Measurements from ENCODE around the gene BCL7B.
"Not testable (repeated sequence)": the region's sequence is repeated elsewhere in the genome, so short reads cannot be mapped to it uniquely, and the experiment has no call there.

BCL7B gene

GRCh38 chr7:73570977-73571376 lies 13.5 kb upstream of the BCL7B start:
- DNase-seq = no peak

DNA sequence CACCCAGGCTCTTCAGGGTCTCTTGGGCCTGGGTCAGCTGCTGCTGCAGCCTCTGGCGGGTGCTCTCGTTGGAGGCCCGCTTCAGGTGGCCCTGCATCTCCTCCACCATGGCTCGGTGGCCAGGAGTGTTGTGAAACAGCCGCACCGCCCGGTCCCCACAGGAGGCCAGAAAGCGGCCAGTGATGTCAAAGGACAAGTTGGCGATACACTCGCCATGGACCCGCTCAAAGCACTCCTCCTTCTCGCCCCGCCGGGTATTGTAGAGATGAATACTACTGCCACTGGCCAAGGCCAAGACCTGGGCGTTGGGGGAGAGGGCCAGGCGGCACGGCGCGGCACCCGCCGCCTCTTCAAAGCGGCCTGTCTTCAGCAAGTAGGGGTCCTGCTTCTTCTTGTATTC lies 13.0 kb upstream of the BCL7B start:
- DNase-seq = no peak

GRCh38 chr7:73569042-73569608 lies 11.6 kb upstream of the BCL7B start:
- no peak for DNase-seq

DNA sequence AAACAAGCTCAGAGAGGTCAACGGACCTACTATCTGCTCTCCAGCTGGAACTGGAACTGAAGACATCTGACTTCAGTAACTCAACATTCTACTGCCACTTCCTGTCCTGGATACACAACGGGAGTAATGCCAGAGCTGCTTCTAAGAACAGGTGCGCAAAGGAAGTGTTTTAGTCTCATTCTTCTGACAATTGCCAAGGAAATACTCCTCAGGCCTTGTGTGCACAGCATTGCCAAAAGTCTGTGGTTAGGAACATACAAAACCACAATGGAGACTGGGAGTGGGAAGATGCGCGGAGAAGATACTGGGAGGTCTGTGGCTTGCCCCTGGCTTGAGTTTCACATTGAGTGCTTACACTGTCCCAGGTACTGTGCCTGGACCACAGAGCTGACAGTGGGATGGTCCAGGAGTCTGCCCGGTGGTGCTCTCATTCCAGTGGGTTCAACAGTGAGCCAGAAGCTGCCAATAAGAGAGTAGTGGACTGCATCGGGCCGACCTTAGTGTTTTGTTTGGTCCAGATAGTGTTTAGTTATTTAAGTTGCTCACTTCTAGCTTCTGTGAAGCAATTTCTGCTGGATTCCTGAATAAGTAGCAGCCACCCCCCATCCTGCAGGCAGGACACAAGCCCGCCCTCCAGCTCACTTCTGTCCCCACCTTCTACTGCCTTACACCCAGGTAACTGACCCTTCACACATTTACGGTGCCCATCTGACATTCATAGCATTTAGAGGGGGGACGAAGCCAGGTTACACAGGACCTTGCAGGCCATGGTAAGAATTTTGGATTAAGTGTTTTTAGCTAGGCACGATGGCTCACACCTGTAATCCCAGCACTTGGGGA lies 10.6 kb upstream of the BCL7B start:
- DNase-seq = no peak

- DNase-seq = no peak
Observed at GRCh38 chr7:73567140-73567539, 9.7 kb upstream of the BCL7B start.

DNA sequence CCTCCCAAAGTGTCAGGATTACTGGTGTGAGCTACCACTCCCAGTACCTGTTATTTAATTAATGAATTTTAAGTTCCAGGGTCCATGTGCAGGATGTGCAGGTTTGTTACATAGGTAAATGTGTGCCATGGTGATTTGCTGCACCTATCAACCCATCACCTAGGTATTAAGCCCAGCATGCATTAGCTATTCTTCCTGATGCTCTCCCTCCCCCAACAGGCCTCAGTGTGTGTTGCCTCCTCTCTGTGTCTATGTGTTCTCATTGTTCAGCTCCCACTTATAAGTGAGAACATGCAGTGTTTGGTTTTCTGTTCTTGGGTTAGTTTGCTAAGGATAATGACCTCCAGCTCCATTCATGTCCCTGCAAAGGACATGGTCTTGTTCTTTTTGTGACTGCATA lies 8.9 kb upstream of the BCL7B start:
- not testable (repeated sequence) for DNase-seq

DNA sequence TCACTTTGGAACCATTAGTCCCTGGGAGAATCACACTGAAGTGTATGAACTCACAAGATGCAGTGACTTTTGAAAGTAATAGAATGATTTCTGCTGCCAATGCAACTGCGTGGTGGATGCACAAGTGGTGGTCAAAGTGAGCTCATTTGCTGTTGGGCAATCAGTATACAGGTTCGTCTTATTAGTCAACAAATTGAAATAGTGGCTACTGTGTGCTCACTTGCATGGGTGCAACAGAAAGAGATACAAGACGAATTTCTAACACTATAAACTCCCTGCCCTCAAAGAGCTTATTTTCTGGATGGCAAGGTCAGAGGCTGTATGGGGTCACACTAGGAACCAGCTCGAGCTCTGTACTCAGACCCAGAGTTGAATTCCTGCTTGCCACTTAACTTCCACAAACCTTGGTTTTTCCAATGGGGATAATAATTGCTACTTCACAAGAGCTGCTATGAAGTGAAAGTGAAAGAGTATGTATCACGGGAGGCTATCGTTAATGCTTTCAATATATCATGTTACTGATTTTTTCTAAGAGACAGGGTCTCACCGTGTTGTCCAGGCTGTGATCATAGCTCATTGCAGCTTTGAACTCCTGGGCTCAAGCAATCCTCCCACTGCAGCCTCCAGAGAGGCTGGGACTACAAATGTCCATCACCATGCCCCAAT lies 8.3 kb upstream of the BCL7B start:
- DNase-seq = no peak

DNA sequence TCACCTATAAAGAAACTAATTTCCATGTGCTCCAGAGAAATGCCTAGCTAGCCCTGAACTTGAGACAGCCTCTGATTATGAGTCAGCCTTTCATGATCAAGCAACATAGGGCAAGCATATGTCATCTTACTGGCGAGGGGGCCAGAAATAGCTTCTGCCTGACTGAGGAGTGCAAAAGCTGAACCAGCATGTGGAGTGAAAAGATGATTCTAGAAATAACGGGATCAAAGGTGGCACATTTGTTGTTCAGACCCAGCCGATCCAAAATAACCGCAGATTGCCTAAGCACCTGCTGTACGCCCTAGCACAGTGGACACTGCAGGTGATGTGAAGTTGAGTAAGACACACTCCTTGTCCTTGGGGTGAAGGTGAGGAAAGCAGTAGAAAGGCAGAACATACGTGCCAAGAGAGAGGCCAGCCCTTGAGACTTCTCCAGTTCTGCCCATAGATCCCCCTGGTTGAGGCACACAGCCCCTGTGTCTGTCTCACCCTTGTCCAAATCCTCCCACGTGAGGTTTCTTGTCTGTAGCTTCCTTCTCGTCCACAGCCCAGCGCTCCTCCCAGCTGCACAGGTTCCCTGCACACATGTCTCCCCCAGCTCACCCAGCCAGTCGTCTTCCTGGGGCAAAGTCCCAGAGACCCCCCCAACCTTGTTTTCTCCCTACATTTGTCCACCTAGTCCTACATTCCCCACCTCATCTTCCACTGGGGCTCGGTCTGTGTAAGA lies 2.8 kb upstream of the BCL7B start:
- no peak for DNase-seq

- peak; percentile 86 to 93 for DNase-seq
Observed at GRCh38 chr7:73557108-73557396, 438 bp downstream of the BCL7B start.

DNA sequence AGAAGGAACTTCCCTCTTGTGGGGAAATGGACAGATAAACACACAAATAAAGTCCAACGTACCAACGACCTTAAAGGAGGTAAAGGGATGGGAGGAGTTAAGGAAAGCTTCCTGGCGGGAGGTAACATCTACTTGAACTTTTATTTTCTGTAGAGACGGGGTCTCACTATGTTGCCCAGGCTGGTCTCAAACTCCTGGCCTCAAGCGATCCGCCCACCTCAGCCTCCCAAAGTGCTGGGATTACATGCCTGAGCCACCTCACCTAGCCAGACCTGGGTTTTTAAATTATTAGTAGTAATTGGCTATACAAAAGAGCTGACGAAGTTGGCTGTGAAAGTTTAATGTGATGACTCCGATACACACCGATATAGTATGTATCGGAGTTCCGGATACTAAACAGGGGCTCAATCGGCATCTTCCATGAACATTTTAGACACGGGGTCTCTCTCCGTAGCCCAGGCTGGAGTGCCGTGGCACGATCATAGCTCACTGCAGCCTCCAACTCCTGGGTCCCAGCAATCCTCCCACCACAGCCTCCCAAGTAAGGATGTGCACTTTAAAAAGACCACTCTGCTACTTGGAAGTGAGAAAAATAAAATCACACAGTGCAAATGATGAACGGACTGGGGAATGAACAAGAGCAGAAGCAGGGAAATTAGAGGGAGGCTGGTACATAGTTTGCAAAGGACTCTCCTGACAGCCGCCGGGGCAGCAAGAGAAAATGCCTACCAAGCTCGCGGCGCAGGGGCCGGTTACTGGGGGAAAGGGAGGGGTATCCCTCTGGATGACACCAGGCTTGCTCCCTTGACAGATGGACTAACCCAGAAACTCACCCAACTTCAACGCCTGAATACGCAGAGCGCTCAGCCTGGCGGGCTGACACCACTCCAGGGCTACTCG lies 1.0 kb downstream of the BCL7B start:
- no peak for DNase-seq

GRCh38 chr7:73555411-73555982 lies 2.0 kb downstream of the BCL7B start:
- no peak for DNase-seq

GRCh38 chr7:73550093-73550492 lies 7.4 kb downstream of the BCL7B start:
- not testable (repeated sequence) for DNase-seq

DNA sequence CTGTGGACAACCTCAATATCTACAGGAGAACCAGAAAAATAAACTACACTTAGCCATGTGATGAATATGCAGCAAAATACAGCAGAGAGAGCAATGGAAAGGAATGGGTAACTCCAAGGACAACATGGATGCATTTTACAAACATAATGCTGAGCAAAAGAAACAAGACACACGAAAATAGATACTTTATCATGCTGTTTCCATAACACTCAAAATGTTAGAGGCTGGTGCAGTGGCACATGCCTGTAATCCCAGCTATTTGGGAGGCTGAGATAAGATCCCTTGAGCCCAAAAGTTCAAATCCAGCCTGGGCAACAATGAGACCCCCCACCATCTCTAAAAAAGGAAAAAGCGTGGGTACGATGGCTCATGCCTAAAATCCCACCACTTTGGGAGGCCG lies 8.3 kb downstream of the BCL7B start:
- no peak for DNase-seq

DNA sequence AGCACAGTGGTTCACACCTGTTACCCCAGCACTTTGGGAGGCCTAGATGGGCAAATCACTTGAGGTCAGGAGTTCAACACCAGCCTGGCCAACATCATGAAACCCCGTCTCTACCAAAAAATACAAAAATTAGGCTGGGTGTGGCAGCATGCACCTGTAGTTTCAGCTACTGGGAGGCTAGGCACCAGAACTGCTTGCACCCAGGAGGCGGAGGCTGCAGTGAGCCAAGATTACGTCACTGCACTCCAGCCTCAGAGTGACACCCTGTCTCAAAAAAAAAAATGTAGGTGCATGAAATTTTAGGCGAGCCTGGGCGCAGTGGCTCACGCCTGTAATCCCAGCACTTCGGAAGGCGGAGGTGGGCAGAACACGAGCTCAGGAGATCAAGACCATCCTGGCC lies 9.6 kb downstream of the BCL7B start:
- DNase-seq = no peak

GRCh38 chr7:73544678-73545077 lies 12.8 kb downstream of the BCL7B start:
- no peak for DNase-seq

- DNase-seq = no peak
Observed at GRCh38 chr7:73541722-73542121, 15.8 kb downstream of the BCL7B start.

DNA sequence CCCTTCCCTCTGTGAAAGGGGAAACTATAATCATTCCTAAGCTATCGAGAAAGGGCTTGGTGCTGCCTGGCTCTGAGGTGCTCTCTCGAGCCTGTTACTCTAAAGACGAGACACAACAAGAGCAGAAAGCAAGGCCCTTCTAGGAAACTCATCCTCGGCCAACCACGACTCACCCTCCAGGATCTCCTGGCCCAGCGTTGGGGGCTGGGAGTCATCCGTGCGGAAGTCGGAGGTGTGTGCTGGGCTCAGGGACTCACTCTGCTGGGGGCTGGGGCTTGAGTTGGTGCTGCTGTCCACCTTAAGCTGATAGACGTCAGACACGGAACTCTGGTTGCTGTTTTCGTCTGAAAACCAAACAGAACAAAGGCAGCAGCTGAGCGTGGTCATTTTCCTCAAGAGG lies 17.8 kb downstream of the BCL7B start:
- DNase-seq = no peak

DNA sequence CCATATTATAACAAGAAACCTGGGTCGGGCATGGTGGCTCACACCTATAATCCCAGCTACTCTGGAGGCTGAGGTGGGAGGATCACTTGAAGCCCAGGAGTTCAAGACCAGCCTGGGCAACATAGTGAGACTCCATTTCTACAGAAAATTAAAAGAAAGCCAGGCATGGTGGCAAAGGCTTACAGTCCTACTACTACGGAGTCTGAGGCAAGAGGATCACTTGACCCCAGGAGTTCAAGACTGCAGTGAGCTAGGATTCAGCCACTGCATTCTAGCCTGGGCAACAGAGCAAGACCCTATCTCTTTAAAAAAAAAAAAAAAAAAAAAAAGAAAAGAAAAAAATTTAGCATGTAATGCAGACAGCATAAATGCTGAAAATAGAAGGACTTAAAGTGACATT lies 19.0 kb downstream of the BCL7B start:
- DNase-seq = not testable (repeated sequence)

DNA sequence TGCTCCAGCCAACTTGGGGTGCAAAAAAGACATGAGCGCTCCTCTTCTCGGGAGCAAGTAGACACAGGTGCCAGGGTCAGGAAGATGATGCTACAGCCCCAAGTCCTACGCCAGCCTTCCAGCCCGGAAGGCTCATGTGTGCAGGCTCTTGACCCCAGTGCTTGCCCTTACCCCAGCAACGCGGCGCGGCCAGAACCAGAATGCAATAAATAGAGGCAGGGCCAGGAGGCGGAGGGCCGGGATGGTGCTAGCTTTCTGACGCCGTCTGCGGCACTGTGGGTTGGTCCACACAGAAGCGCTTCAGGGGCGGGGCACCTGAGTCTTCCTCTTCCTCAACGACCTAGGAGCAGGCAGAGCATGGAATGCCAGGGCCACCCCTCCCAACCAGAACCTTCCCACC lies 20.4 kb downstream of the BCL7B start:
- no peak for DNase-seq

GRCh38 chr7:73536479-73536878 lies 21.0 kb downstream of the BCL7B start:
- no peak for DNase-seq

DNA sequence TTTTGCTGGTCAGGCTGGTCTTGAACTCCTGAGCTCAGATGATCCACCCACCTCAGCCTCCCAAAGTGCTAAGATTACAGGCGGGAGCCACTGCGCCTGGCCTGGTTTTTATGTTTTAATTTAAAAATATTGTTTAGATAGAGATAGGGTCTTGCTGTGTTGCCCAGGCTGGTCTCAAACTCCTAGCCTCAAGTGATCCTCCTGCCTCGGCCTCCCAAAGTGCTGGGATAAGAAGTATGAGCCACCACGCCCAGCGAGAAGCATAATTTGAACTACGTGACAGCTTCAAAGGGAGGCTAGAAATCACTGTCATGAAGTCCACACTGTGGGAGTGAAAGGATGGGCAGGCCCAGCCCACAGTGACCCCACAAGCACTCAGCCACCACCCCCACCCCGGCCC lies 21.6 kb downstream of the BCL7B start:
- DNase-seq = not testable (repeated sequence)

DNA sequence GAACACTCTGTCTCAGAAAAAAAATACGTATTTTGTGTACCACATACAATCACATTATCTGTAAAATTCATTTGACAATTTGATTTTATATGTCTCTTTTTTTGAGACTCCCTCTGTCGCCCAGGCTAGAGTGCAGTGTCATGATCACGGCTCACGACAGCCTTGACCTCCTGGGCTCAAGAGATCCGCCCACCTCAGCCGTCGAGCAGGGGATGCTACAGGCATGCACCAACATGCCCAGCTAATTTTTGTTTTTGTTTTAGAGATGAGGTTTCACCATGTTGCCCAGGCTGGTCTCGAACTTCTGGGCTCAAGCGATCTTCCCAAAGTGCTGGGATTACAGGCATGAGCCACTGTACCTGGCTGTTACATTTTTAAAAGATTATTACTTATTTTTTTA lies 23.7 kb downstream of the BCL7B start:
- DNase-seq = no peak
